K562 (cell line): Measurements from ENCODE around the gene IL27RA. TPM values are rescaled to one million over a fixed set of nuclear protein-coding genes. Genes with fewer than 3 reads are reported as not detected.

Experiments used
- ATAC-seq: fragments of 200-7000 bp; cut with Tn5 transposase; 3 replicates; pipeline ENCODE4 v1.9.1; 2020; ENCODE audit warnings: moderate library complexity
- BruUV-seq: library from RNA; stranded (reverse); fragments of 400-500 nt; replicated peaks from 2 replicates; lab custom pipeline; 2021; lab: Mats Ljungman, UMichigan
- CTCF ChIA-PET: fragments of 300-600 bp; formaldehyde crosslinking; extraction: SDS; loops from one replicate; lab custom pipeline; 2021; ENCODE audit warnings: low intra/inter-chr PET ratio; lab: Yijun Ruan, JAX
- POLR2A ChIA-PET: fragments of 300-600, 350-650 bp; sonication (Branson Sonifier 250); formaldehyde crosslinking; extraction: SDS; loops from one replicate; lab custom pipeline; 2021; ENCODE audit warnings: antibody characterized with exemption, inconsistent platforms; lab: Yijun Ruan, JAX
- DNase-seq, 4 experiments: peaks; one replicate each; pipeline versions ENCODE4 v3.0.0 to v3.0.0-alpha.2; 2011 to 2018; ENCODE audit warnings: low spot score in 3 of 4, mixed read lengths in 3 of 4; ENCODE audit errors: extremely low read depth in 1 of 4
- FAIRE-seq: peaks from 2 replicates; lab custom pipeline; 2011; peaks lifted over from hg19 to GRCh38; lab: Jason Lieb, UNC
- H2AFZ ChIP-seq: 2 replicates; pipeline ENCODE4 v1.6.0; 2011; ENCODE audit warnings: low read depth, low read length, control low read depth, inconsistent platforms
- H3K27ac ChIP-seq: fragments of 200-600 bp; 3 replicates; pipeline ENCODE4 v1.8.0; 2011; ENCODE audit warnings: low read depth, mild to moderate bottlenecking, control low read depth, inconsistent platforms, low read length, moderate library complexity, mixed read lengths; ENCODE audit errors: extremely low read depth
- H3K27me3 ChIP-seq, 2 experiments: fragments of 300-600 bp in 1 of 2; 2 replicates in 1 of 2; 3 replicates in 1 of 2; pipeline versions ENCODE4 v1.6.0 to v1.8.0; 2011; ENCODE audit warnings: inconsistent platforms in 2 of 2, low read length in 2 of 2, mild to moderate bottlenecking in 1 of 2, mixed read lengths in 1 of 2, moderate library complexity in 1 of 2; ENCODE audit not compliant: control insufficient read depth in 2 of 2, insufficient read depth in 2 of 2
- H3K36me3 ChIP-seq: fragments of 300-600 bp; 3 replicates; pipeline ENCODE4 v1.8.0; 2011; ENCODE audit warnings: mild to moderate bottlenecking, low read length, inconsistent platforms; ENCODE audit not compliant: control insufficient read depth, insufficient read depth
- H3K4me1 ChIP-seq, 2 experiments: fragments of 200-600 bp in 1 of 2; replicated peaks in 1 of 2; 2 replicates in 1 of 2; 3 replicates in 1 of 2; pipeline versions ENCODE4 v1.5.1 to v1.8.0; 2011; ENCODE audit warnings: inconsistent platforms in 2 of 2, low read length in 2 of 2, mild to moderate bottlenecking in 1 of 2, mixed read lengths in 1 of 2, moderate library complexity in 1 of 2; ENCODE audit not compliant: control insufficient read depth in 2 of 2, insufficient read depth in 2 of 2
- H3K4me2 ChIP-seq: 2 replicates; pipeline ENCODE4 v1.6.1; 2011; ENCODE audit warnings: low read length, control low read depth, inconsistent platforms, mixed read lengths; ENCODE audit not compliant: insufficient read depth
- H3K4me3 ChIP-seq: fragments of 200-600 bp; sonication (generic), shearing (Covaris generic); 2 replicates; pipeline ENCODE4 v1.5.1; 2016; ENCODE audit warnings: control low read depth, inconsistent platforms
- H3K79me2 ChIP-seq: fragments of 200-600 bp; 3 replicates; pipeline ENCODE4 v1.8.0; 2011; ENCODE audit warnings: low read length, inconsistent platforms; ENCODE audit not compliant: control insufficient read depth, insufficient read depth
- H3K9ac ChIP-seq, 2 experiments: 2 replicates each; pipeline versions ENCODE4 v1.6.0 to v1.6.1; 2011; ENCODE audit warnings: low read depth in 2 of 2, low read length in 2 of 2, control low read depth in 1 of 2, inconsistent platforms in 1 of 2, mild to moderate bottlenecking in 1 of 2, mixed read lengths in 1 of 2; ENCODE audit not compliant: insufficient read depth in 1 of 2
- H3K9me1 ChIP-seq: one replicate; pipeline ENCODE4 v1.6.0; 2011; ENCODE audit warnings: inconsistent platforms, mild to moderate bottlenecking, low read length, moderate library complexity; ENCODE audit not compliant: control insufficient read depth, insufficient read depth
- H3K9me3 ChIP-seq: replicated peaks from 2 replicates; pipeline ENCODE4 v1.5.1; 2011; ENCODE audit warnings: low read depth, low read length, inconsistent platforms; ENCODE audit not compliant: control insufficient read depth, insufficient read depth
- H4K20me1 ChIP-seq: replicated peaks from 2 replicates; pipeline ENCODE4 v1.6.1; 2011; ENCODE audit warnings: low read length, inconsistent platforms, mixed read lengths; ENCODE audit not compliant: control insufficient read depth, insufficient read depth
- CBFA2T2 ChIP-seq: fragments of 450-650 bp; conservative IDR thresholded peaks from 2 replicates; pipeline ENCODE4 v1.6.1; 2017; ENCODE audit warnings: mild to moderate bottlenecking
- CHD1 ChIP-seq: fragments of 200-600 bp; sonication (generic); IDR thresholded peaks from one replicate; pipeline ENCODE4 v1.6.1; 2012; ENCODE audit warnings: mild to moderate bottlenecking, moderate library complexity, low read length, inconsistent platforms
- CSDE1 ChIP-seq, 2 experiments: fragments of 450-650 bp; IDR thresholded peaks; 2 replicates each; pipeline ENCODE4 v1.6.1; 2016; ENCODE audit warnings: mild to moderate bottlenecking in 1 of 2
- EP400 ChIP-seq: fragments of 450-650 bp; IDR thresholded peaks from 2 replicates; pipeline ENCODE4 v1.6.1; 2017; ENCODE audit warnings: antibody characterized with exemption, mild to moderate bottlenecking, moderate library complexity
- ETV6 ChIP-seq, 3 experiments: fragments of 150-350 bp in 1 of 3; sonication (generic) in 1 of 3; formaldehyde crosslinking in 1 of 3; IDR thresholded peaks; 2 replicates each; pipeline versions ENCODE4 v1.6.1 to v1.8.0; 2014 to 2022; ENCODE audit warnings: borderline replicate concordance in 2 of 3, low read depth in 2 of 3, antibody characterized with exemption in 1 of 3, low read length in 1 of 3, mild to moderate bottlenecking in 1 of 3, missing genetic modification reagents in 1 of 3
- RBM25 ChIP-seq: fragments of 200-400 bp; formaldehyde crosslinking; IDR thresholded peaks from 2 replicates; pipeline ENCODE4 v1.6.1; 2018; ENCODE audit warnings: low read length, low read depth, moderate library complexity; ENCODE audit not compliant: severe bottlenecking
- RFX7 ChIP-seq: fragments of 250-450 bp; sonication (Bioruptor Pico); IDR thresholded peaks from 2 replicates; pipeline ENCODE4 v1.5.1; 2021; ENCODE audit warnings: mild to moderate bottlenecking
- TEAD4 ChIP-seq, 2 experiments: sonication (generic) in 1 of 2; formaldehyde crosslinking in 1 of 2; IDR thresholded peaks; 2 replicates each; pipeline versions ENCODE4 v1.6.1 to v1.8.0; 2012 to 2022; ENCODE audit warnings: borderline replicate concordance in 1 of 2, inconsistent platforms in 1 of 2, low read length in 1 of 2, mild to moderate bottlenecking in 1 of 2, missing genetic modification reagents in 1 of 2
- ZNF121 ChIP-seq: sonication (generic); formaldehyde crosslinking; conservative IDR thresholded peaks from 2 replicates; pipeline ENCODE4 v1.8.0; 2022; ENCODE audit warnings: missing genetic modification reagents
- ZNF76 ChIP-seq: fragments of 250-450 bp; sonication (Bioruptor Pico); IDR thresholded peaks from 2 replicates; pipeline ENCODE4 v1.4.0; 2020; ENCODE audit warnings: mild to moderate bottlenecking, moderate library complexity, borderline replicate concordance
- WGBS: fragments of 100-300 bp; shearing (Covaris generic); methylation state at CpG from one replicate; pipeline ENCODE4 v1.1.6; 2016; ENCODE audit warnings: low coverage, mixed read lengths; ENCODE audit not compliant: insufficient coverage; ENCODE audit errors: missing lambda C conversion rate; 5-methylcytosine and 5-hydroxymethylcytosine counted together
- in situ Hi-C: fragments of 300-500 bp; cut with MboI; formaldehyde crosslinking; loops from 4 replicates; pipeline ENCODE4 v1.15.0; 2018; ENCODE audit warnings: inconsistent platforms, mixed read lengths
- intact Hi-C: fragments of 100-400 bp; cut with micrococcal nuclease; formaldehyde crosslinking; loops from 2 replicates; pipeline ENCODE4 v1.14.2; 2022
- polyA plus RNA-seq, 8 experiments: library from polyadenylated mRNA; depleted of rRNA in 4 of 8; stranded (reverse) in 5 of 8; unstranded in 3 of 8; fragments of >200 nt; fragmentation: Nextera tagmentation in 2 of 8; fragmentation: Illumina TruSeq in 1 of 8; extraction: Ambion mirVana in 2 of 8; extraction: Trizol in 1 of 8; gene quantifications; 2 replicates each; pipeline versions ENCODE4 v1.2.1 to v1.2.3, GENCODE V29; 2011 to 2014; ENCODE audit warnings: inconsistent platforms in 1 of 8, missing spikeins in 1 of 8
- total RNA-seq, 7 experiments: library from RNA; depleted of rRNA in 6 of 7; stranded (reverse); fragments of >200 nt in 6 of 7; fragmentation: Illumina TruSeq in 2 of 7; extraction: Trizol in 2 of 7; gene quantifications; 2 replicates each; pipeline versions ENCODE4 v1.2.1 to v1.2.3, GENCODE V29; 2011 to 2021; ENCODE audit warnings: low replicate concordance in 1 of 7
- TF ChIP-seq, protein P1 (sequence below): fragments of 150-350 bp; IDR thresholded peaks from 2 replicates; pipeline ENCODE4 v1.6.1; 2014; ENCODE audit warnings: low read depth, mild to moderate bottlenecking, low read length, borderline replicate concordance
- TF ChIP-seq, protein P2 (sequence below): sonication (generic); formaldehyde crosslinking; IDR thresholded peaks from 2 replicates; pipeline ENCODE4 v1.9.0; 2022; ENCODE audit warnings: mild to moderate bottlenecking, missing genetic modification reagents
- TF ChIP-seq, protein P3 (sequence below): sonication (generic); formaldehyde crosslinking; IDR thresholded peaks from 2 replicates; pipeline ENCODE4 v1.5.0; 2020; ENCODE audit warnings: missing genetic modification reagents

The IL27RA gene
- total and polyA plus RNA-seq, 9 of the 15 experiments (the other 6 are each of a cell fraction or from before 2014, with no cell fraction given): 1.9 to 15.9 (median 12.0) TPM

DNA sequence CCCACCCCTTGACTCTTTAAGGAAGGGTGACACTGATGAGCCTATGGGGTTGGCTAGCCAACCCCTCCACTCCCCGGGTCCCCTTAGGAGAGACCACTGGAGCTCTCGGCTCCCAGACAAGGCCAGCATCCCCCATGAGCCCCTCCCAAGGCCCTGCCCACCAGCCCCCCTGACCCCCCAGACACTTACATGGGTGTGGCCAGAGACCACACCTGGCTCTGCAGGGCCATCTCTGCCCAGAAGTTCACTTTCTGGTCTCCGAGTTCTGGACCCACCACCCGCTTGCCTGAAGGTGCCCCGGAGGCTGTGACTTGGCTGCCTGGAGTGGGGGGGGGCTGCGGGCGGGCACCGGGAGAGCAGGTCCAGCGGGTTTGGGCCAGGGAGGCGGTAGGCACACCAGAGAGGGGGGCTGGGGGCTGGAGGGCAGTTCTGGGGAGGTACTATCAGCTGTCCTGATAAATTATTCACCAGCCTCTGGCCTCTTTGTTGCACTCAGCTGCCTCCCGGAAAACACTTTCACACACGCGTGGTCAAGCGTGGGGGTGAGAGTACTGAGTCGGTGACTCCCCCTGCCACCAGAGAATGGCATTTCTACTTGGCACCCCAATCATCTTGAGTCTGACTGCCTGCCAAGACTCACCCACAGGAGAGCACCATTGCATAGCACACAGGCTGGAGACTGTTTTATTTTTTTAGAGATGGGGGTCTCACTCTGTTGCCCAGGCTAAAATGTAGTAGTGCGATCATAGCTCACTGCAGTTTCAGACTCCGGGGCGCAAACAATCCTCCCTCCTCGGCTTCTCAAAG lies 30.4 kb downstream of the IL27RA start, which contains the start of gene PALM3:
PALM3 (minus strand) TSS at position 326 of the 807 bp plus-strand sequence; CDS start at position 230, 96 bp downstream.
- Histone ChIP-seq H3K9ac (peak within 1 kb of the TSS; percentile 27 to 49; a peak in 3 of 4 replicates), H3K4me3 (no peak within 1 kb of the TSS), H3K4me2 (peak within 1 kb of the TSS; percentile 52), H3K36me3 (no peaks in the 10 kb centered on the region), H3K9me1 (no peaks in the 10 kb centered on the region), H3K27ac (peak within 1 kb of the TSS; percentile 65; the same call in 2 of the 3 replicates), H3K4me1 (peaks cover 36 to 43% of the 10 kb centered on the region in 2 experiments), H3K27me3 (no peaks in the 10 kb centered on the region), H2AFZ (peak within 1 kb of the TSS; percentile 95), H4K20me1 (no peaks in the 10 kb centered on the region), H3K79me2 (no peaks in the 10 kb centered on the region), H3K9me3 (no peaks in the 10 kb centered on the region)
- 72% methylated on average over 18 of the region's 19 CpGs for WGBS
- CTCF ChIA-PET: no interaction called here
- POLR2A ChIA-PET: interaction anchor here (1.1 to 1.2 kb wide), 2 partner anchors 8 to 155 kb away, joined by 3 to 5 read pairs; no protein-coding TSS in a partner anchor
- no peak for ATAC-seq
- in situ Hi-C loops (loop anchor here (25.0 kb wide), 1 partner anchor 475 kb away; no protein-coding TSS in a partner anchor), intact Hi-C loops (no loop called here)
- FAIRE-seq: no peak
- DNase-seq: peak in 2 of 4 experiments; percentile 4 to 5
- no TSS peak for BruUV-seq
- no peak for TF ChIP-seq CBFA2T2
- TF ChIP-seq TEAD4 (IDR thresholded peaks at IDR 0.05; ENCODE audit: low read length): no peak
- no peak for TF ChIP-seq TEAD4 (CRISPR knock-in tag; IDR thresholded peaks at IDR 0.05; ENCODE audit: borderline replicate concordance)
- no peak for TF ChIP-seq EP400
- TF ChIP-seq, protein P1, sequence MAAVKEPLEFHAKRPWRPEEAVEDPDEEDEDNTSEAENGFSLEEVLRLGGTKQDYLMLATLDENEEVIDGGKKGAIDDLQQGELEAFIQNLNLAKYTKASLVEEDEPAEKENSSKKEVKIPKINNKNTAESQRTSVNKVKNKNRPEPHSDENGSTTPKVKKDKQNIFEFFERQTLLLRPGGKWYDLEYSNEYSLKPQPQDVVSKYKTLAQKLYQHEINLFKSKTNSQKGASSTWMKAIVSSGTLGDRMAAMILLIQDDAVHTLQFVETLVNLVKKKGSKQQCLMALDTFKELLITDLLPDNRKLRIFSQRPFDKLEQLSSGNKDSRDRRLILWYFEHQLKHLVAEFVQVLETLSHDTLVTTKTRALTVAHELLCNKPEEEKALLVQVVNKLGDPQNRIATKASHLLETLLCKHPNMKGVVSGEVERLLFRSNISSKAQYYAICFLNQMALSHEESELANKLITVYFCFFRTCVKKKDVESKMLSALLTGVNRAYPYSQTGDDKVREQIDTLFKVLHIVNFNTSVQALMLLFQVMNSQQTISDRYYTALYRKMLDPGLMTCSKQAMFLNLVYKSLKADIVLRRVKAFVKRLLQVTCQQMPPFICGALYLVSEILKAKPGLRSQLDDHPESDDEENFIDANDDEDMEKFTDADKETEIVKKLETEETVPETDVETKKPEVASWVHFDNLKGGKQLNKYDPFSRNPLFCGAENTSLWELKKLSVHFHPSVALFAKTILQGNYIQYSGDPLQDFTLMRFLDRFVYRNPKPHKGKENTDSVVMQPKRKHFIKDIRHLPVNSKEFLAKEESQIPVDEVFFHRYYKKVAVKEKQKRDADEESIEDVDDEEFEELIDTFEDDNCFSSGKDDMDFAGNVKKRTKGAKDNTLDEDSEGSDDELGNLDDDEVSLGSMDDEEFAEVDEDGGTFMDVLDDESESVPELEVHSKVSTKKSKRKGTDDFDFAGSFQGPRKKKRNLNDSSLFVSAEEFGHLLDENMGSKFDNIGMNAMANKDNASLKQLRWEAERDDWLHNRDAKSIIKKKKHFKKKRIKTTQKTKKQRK: no peak
- TF ChIP-seq RFX7 (CRISPR knock-in tag): no peak
- TF ChIP-seq CSDE1 (IDR thresholded peaks at IDR 0.05): no peak
- TF ChIP-seq CHD1: no peak
- TF ChIP-seq, protein P2, sequence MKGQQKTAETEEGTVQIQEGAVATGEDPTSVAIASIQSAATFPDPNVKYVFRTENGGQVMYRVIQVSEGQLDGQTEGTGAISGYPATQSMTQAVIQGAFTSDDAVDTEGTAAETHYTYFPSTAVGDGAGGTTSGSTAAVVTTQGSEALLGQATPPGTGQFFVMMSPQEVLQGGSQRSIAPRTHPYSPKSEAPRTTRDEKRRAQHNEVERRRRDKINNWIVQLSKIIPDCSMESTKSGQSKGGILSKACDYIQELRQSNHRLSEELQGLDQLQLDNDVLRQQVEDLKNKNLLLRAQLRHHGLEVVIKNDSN (CRISPR knock-in tag): no peak
- no peak for TF ChIP-seq ZNF76 (CRISPR knock-in tag)
- TF ChIP-seq, protein P3, sequence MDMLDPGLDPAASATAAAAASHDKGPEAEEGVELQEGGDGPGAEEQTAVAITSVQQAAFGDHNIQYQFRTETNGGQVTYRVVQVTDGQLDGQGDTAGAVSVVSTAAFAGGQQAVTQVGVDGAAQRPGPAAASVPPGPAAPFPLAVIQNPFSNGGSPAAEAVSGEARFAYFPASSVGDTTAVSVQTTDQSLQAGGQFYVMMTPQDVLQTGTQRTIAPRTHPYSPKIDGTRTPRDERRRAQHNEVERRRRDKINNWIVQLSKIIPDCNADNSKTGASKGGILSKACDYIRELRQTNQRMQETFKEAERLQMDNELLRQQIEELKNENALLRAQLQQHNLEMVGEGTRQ (CRISPR knock-in tag): no peak
- peak; percentile 76 for TF ChIP-seq ZNF121
- TF ChIP-seq ETV6 (IDR thresholded peaks at IDR 0.05; ENCODE audit: borderline replicate concordance in 1 of 2, low read depth in 2 of 2, low read length in 1 of 2): no peak
- no peak for TF ChIP-seq ETV6 (CRISPR knock-in tag; IDR thresholded peaks at IDR 0.05; ENCODE audit: borderline replicate concordance)
- peak; percentile 52 for TF ChIP-seq RBM25
